Activated naive CD4-positive, alpha-beta T cell treated with anti-CD3 and anti-CD28 coated beads, Interleukin-2, amount 10 ng/mL, durations not matched to agents 7 days and 5 days (primary cell): ENCODE results near the gene NOTUM.

ENCODE experiments used
- CTCF ChIA-PET: fragments of 350-600 bp; sonication (Branson Sonifier 250); formaldehyde crosslinking; loops from one replicate; lab custom pipeline; 2021; ENCODE audit warnings: antibody characterized with exemption; lab: Charles Lee
- DNase-seq: peaks from one replicate; pipeline ENCODE4 v3.0.0-alpha.2; 2020
- H3K27ac Mint-ChIP-seq: one replicate; pipeline ENCODE4 v1.8.0; 2021; ENCODE audit warnings: mild to moderate bottlenecking, moderate library complexity, mixed read lengths
- H3K27me3 Mint-ChIP-seq: one replicate; pipeline ENCODE4 v1.8.0; 2021; ENCODE audit warnings: mild to moderate bottlenecking, mixed read lengths
- H3K36me3 Mint-ChIP-seq: one replicate; pipeline ENCODE4 v1.8.0; 2021; ENCODE audit warnings: mixed read lengths
- H3K4me1 Mint-ChIP-seq: one replicate; pipeline ENCODE4 v1.8.0; 2021; ENCODE audit warnings: mixed read lengths
- H3K4me3 Mint-ChIP-seq: one replicate; pipeline ENCODE4 v1.8.0; 2021; ENCODE audit warnings: mild to moderate bottlenecking, moderate library complexity, mixed read lengths
- H3K9me3 Mint-ChIP-seq: one replicate; pipeline ENCODE4 v1.8.0; 2021; ENCODE audit warnings: mixed read lengths

NOTUM gene

DNA sequence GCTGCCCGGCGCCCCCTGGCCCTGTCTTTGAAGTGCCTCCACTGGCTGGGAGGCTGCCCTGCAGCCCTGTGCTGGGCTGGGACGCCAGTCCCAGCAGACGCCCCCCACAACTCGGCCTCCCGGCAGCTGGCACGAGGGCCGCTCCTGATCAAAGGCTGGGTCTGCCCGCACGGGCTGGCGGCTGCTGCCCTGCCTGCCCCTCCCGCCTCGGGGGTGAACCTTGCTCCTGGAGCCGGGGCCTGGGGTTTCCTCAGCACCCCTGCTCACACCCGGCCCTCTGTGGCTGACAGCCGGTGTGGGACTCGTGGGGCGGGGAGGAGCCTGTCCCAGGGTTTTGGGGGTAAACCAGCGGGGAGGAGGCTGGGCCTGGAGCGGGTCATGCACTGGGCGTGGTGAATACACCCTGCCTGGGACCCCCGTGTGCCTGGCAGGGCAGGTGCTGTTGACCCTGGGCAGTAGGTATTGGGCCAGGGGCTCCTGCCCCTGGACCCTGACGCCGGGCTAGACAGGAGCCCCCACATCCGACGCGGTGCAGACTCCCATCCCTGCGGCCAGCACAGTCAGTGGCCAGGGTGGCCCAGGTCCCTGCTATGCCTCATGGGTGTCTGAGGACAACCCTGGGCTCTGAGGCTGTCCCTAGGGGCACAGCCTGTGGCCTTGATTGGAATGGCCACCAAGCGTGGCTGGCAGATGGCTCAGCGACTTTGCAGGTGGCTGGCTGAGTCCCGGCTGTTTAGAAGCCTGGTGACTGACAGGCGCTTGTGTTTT, 40.0 kb upstream of the NOTUM start:
- CTCF ChIA-PET: no interaction called here
- no peak overlapping the region for H3K4me3 Mint-ChIP-seq
- H3K9me3 Mint-ChIP-seq: no peaks in the 10 kb centered on the region
- H3K4me1 Mint-ChIP-seq: no peaks in the 10 kb centered on the region
- H3K36me3 Mint-ChIP-seq: no peaks in the 10 kb centered on the region
- DNase-seq: no peak
- no peak overlapping the region for H3K27ac Mint-ChIP-seq
- H3K27me3 Mint-ChIP-seq: no peaks in the 10 kb centered on the region

GRCh38 chr17:81999976-82000802, 39.2 kb upstream of the NOTUM start:
- Mint-ChIP-seq H3K27ac (no peak overlapping the region), H3K9me3 (no peaks in the 10 kb centered on the region), H3K36me3 (no peaks in the 10 kb centered on the region), H3K4me1 (no peaks in the 10 kb centered on the region), H3K27me3 (no peaks in the 10 kb centered on the region), H3K4me3 (no peak overlapping the region)
- CTCF ChIA-PET: no interaction called here
- DNase-seq: no peak

DNA sequence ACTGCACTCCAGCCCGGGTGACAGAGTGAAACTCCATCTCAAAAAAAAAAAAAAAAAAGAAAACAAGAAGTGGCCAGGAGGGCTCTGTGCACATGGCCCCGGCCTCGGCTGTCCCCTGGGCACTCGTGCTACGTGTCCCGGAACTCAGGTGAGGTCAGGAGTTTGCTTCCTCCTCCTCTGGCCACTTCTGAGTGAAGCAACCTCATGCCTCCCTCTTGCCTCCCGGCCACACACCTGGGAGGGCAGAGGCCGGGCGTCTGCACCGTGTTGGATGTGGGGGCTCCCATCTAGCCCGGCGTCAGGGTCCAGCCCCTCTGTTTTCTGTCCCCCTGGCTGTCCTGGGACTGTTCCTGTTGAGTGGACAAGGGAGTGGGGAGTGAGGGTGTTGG, 38.6 kb upstream of the NOTUM start:
- CTCF ChIA-PET: no interaction called here
- no peak overlapping the region for H3K27ac Mint-ChIP-seq
- H3K27me3 Mint-ChIP-seq: no peaks in the 10 kb centered on the region

GRCh38 chr17:81998691-81999438, 37.9 kb upstream of the NOTUM start:
- no peak overlapping the region for H3K4me3 Mint-ChIP-seq
- H3K9me3 Mint-ChIP-seq: no peaks in the 10 kb centered on the region
- H3K27ac Mint-ChIP-seq: no peak overlapping the region
- CTCF ChIA-PET: no interaction called here
- no peaks in the 10 kb centered on the region for H3K27me3 Mint-ChIP-seq
- H3K4me1 Mint-ChIP-seq: no peaks in the 10 kb centered on the region
- DNase-seq: no peak
- H3K36me3 Mint-ChIP-seq: no peaks in the 10 kb centered on the region

More for the DNA sequence above, 38.6 kb upstream of the NOTUM start:
- DNase-seq: no peak
- H3K9me3 Mint-ChIP-seq: no peaks in the 10 kb centered on the region
- H3K4me1 Mint-ChIP-seq: no peaks in the 10 kb centered on the region
- no peaks in the 10 kb centered on the region for H3K36me3 Mint-ChIP-seq
- no peak overlapping the region for H3K4me3 Mint-ChIP-seq

GRCh38 chr17:81998212-81998611, 37.2 kb upstream of the NOTUM start:
- CTCF ChIA-PET: interaction anchor here (1.0 kb wide), 1 partner anchor 21 kb away, joined by 3 read pairs; no protein-coding TSS in a partner anchor
- H3K27me3 Mint-ChIP-seq: no peaks in the 10 kb centered on the region
- no peaks in the 10 kb centered on the region for H3K9me3 Mint-ChIP-seq
- H3K4me1 Mint-ChIP-seq: no peaks in the 10 kb centered on the region
- H3K36me3 Mint-ChIP-seq: no peaks in the 10 kb centered on the region
- DNase-seq: no peak
- H3K4me3 Mint-ChIP-seq: no peak overlapping the region
- no peak overlapping the region for H3K27ac Mint-ChIP-seq

DNA sequence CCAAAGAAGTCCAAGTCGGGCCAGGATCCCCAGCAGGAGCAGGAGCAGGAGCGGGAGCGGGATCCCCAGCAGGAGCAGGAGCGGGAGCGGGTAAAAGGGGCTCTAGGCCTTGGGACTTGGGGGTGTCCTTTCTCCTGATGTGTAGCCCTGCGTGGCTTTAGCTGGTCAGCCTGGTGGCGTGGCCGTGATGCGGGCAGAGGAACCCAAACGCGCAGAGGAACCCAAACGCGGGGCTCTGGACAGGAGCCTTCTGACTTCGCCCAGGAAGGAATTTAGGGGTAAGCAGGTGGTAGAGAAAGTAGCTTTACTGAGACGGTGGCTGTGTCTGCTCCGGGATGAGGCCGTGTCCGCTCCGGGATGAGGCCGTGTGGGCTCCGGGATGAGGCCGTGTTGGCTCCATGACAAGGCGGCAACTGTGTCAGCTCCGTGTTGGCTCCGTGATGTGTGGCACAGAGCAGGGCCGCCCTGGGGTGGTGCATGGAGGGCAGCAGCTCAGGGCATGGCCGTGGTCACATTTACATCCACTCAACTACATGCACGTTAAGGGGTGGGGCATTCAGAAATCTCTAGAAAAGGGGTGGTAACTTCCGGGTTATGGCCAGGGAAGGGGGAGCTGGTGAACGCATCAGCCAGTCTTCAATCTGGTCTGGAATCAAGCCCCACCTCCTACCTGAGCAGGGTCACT, 35.9 kb upstream of the NOTUM start:
- Mint-ChIP-seq H3K27ac (no peak overlapping the region), H3K4me3 (no peak overlapping the region), H3K36me3 (no peaks in the 10 kb centered on the region), H3K27me3 (no peaks in the 10 kb centered on the region), H3K4me1 (no peaks in the 10 kb centered on the region), H3K9me3 (no peaks in the 10 kb centered on the region)
- DNase-seq: no peak
- CTCF ChIA-PET: interaction anchor here (0.7 to 1.0 kb wide), 4 partner anchors 18 to 37 kb away, joined by 3 read pairs; no protein-coding TSS in a partner anchor

DNA sequence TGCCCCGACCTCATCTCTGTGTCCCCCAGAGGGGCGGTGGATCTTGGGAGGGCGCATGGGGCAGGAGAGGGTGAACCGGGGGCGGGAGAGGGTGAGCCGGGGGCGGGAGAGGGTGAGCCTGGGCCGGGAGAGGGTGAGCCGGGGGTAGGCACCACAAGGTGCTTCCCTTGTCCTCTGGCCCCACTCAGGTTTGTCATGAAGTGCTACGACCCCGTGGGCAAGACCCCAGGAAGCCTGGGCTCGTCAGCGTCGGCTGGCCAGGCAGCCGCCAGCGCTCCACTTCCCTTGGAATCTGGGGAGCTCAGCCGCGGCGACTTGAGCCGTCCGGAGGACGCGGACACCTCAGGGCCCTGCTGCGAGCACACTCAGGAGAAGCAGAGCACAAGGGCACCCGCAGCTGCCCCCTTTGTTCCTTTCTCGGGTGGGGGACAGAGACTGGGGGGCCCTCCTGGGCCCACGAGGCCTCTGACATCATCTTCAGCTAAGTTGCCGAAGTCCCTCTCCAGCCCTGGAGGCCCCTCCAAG, 35.3 kb upstream of the NOTUM start:
- Mint-ChIP-seq H3K4me1 (no peaks in the 10 kb centered on the region), H3K27me3 (no peaks in the 10 kb centered on the region), H3K36me3 (no peaks in the 10 kb centered on the region), H3K27ac (no peak overlapping the region), H3K9me3 (no peaks in the 10 kb centered on the region), H3K4me3 (no peak overlapping the region)
- DNase-seq: no peak
- CTCF ChIA-PET: interaction anchor here (0.8 kb wide), 1 partner anchor 37 kb away, joined by 3 read pairs; no protein-coding TSS in a partner anchor

- no peak overlapping the region for H3K4me3 Mint-ChIP-seq
- no peak overlapping the region for H3K27ac Mint-ChIP-seq
- H3K9me3 Mint-ChIP-seq: no peaks in the 10 kb centered on the region
- H3K36me3 Mint-ChIP-seq: no peaks in the 10 kb centered on the region
- no peaks in the 10 kb centered on the region for H3K27me3 Mint-ChIP-seq
- H3K4me1 Mint-ChIP-seq: no peaks in the 10 kb centered on the region
- no peak for DNase-seq
- CTCF ChIA-PET: no interaction called here
Observed at GRCh38 chr17:81995463-81996231, 34.7 kb upstream of the NOTUM start.

- H3K4me1 Mint-ChIP-seq: no peaks in the 10 kb centered on the region
- no peaks in the 10 kb centered on the region for H3K9me3 Mint-ChIP-seq
- DNase-seq: no peak
- H3K27me3 Mint-ChIP-seq: no peaks in the 10 kb centered on the region
- no peak overlapping the region for H3K4me3 Mint-ChIP-seq
- CTCF ChIA-PET: no interaction called here
- no peaks in the 10 kb centered on the region for H3K36me3 Mint-ChIP-seq
- H3K27ac Mint-ChIP-seq: no peak overlapping the region
Observed at GRCh38 chr17:81994593-81995462, 33.8 kb upstream of the NOTUM start.

- H3K9me3 Mint-ChIP-seq: no peaks in the 10 kb centered on the region
- H3K36me3 Mint-ChIP-seq: no peaks in the 10 kb centered on the region
- H3K27me3 Mint-ChIP-seq: no peaks in the 10 kb centered on the region
- no peak for DNase-seq
- no peaks in the 10 kb centered on the region for H3K4me1 Mint-ChIP-seq
- no peak overlapping the region for H3K4me3 Mint-ChIP-seq
- CTCF ChIA-PET: no interaction called here
- H3K27ac Mint-ChIP-seq: no peak overlapping the region
Observed at GRCh38 chr17:81993729-81994592, 33.0 kb upstream of the NOTUM start.

DNA sequence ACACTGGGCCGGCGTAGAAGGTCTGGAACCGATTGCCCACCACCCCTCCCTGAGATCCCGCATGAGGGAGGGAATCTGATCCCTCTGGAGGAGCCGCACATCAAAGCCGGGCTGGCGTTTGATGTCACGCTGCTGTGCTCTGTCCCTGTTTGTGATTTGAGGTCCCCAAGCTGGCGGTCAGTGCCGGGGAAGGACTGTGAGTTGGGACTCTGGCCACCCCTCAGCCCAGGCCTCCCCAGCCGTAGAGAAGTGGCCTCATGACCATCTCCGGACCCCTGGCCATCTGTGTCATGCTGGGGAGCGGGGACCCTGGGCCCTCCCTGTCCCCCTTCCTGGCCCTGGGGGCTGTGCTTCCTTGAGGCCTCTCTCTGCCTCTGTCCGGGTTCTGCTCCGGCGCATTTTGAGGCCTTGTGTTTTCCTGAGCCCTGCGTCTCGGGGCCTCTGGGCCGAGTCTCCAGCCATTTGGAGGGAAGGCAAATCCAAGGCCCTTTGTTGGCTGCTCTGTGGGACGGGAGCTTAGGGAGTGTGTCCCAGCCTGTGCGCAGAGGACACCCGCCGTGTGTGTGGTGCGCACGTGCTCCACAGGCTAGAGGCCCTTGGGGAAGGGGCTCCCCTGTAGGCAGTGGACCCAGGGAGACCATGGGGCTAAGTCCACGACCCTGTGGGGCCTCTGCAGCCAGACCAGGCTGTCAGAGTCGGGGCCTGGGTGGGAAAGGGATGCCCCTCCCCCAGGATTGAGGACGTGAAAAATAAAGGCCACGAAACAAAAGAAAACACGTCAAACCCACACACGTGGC, 31.5 kb upstream of the NOTUM start:
- Mint-ChIP-seq H3K9me3 (no peaks in the 10 kb centered on the region), H3K27ac (no peak overlapping the region), H3K27me3 (no peaks in the 10 kb centered on the region), H3K36me3 (no peaks in the 10 kb centered on the region), H3K4me1 (no peaks in the 10 kb centered on the region), H3K4me3 (no peak overlapping the region)
- no peak for DNase-seq
- CTCF ChIA-PET: no interaction called here
